ENCODE measurements around the gene COL27A1. TPM values are rescaled to one million over a fixed set of nuclear protein-coding genes. Genes with fewer than 3 reads are reported as not detected.

The COL27A1 gene
- total and polyA plus RNA-seq, 4 donors = 10.9 to 25.6 (median 17.4) TPM

GRCh38 chr9:114177423-114178064 is 22.2 kb downstream of the COL27A1 start:
- ATAC-seq (ENCODE audit: insufficient read depth, low FRiP score) (no peak), DNase-seq (no peak)
- WGBS, 2 donors = 66 to 68% methylated on average over 6 of the region's 6 CpGs
- Histone ChIP-seq H3K36me3 (ENCODE audit: control insufficient read depth in 4 of 4, insufficient read depth in 4 of 4, low read length in 4 of 4) (peaks cover 0 to 19% (median 5%) of the 10 kb centered on the region in 4 donors), H3K27ac (ENCODE audit: low read depth in 1 of 2, low read length in 1 of 2) (no peak overlapping the region), H3K4me3 (no peak overlapping the region), H3K4me1 (ENCODE audit: control insufficient read depth in 5 of 5, insufficient read depth in 5 of 5, low read length in 5 of 5) (peaks cover 2 to 39% (median 25%) of the 10 kb centered on the region in 5 donors), H3K9ac (ENCODE audit: insufficient read depth in 1 of 2, low read length in 2 of 2) (no peak overlapping the region), H3K9me3 (ENCODE audit: control insufficient read depth in 4 of 4, insufficient read depth in 3 of 4, low read length in 3 of 4) (no peaks in the 10 kb centered on the region), H3K27me3 (ENCODE audit: control insufficient read depth in 3 of 3, insufficient read depth in 3 of 3, low read length in 2 of 3) (no peaks in the 10 kb centered on the region)
- TF ChIP-seq, protein P1, sequence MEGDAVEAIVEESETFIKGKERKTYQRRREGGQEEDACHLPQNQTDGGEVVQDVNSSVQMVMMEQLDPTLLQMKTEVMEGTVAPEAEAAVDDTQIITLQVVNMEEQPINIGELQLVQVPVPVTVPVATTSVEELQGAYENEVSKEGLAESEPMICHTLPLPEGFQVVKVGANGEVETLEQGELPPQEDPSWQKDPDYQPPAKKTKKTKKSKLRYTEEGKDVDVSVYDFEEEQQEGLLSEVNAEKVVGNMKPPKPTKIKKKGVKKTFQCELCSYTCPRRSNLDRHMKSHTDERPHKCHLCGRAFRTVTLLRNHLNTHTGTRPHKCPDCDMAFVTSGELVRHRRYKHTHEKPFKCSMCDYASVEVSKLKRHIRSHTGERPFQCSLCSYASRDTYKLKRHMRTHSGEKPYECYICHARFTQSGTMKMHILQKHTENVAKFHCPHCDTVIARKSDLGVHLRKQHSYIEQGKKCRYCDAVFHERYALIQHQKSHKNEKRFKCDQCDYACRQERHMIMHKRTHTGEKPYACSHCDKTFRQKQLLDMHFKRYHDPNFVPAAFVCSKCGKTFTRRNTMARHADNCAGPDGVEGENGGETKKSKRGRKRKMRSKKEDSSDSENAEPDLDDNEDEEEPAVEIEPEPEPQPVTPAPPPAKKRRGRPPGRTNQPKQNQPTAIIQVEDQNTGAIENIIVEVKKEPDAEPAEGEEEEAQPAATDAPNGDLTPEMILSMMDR (IDR thresholded peaks at IDR 0.05; ENCODE audit: control extremely low read depth, extremely low read depth) = no peak

DNA sequence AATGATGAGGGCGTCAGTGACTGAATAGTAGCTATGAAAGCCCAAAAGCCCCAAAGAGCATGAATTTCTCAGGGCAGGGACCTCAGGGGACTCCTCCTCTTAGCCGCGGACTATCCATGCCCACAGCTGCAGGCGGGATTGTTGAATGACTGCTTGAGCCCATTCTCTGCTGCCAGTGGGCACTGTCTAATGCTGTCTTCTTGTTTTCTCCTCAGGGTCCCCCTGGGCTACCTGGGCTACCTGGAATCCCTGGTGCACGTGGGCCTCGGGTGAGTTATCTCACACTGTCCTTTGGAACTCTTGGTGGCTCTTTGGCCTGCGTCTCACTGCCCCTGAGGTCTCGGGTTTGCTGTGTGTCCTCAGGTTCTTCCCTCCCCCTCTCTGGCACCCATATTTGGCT is 22.7 kb downstream of the COL27A1 start:
- H3K9ac ChIP-seq (ENCODE audit: insufficient read depth in 1 of 2, low read length in 2 of 2) = no peak overlapping the region

DNA sequence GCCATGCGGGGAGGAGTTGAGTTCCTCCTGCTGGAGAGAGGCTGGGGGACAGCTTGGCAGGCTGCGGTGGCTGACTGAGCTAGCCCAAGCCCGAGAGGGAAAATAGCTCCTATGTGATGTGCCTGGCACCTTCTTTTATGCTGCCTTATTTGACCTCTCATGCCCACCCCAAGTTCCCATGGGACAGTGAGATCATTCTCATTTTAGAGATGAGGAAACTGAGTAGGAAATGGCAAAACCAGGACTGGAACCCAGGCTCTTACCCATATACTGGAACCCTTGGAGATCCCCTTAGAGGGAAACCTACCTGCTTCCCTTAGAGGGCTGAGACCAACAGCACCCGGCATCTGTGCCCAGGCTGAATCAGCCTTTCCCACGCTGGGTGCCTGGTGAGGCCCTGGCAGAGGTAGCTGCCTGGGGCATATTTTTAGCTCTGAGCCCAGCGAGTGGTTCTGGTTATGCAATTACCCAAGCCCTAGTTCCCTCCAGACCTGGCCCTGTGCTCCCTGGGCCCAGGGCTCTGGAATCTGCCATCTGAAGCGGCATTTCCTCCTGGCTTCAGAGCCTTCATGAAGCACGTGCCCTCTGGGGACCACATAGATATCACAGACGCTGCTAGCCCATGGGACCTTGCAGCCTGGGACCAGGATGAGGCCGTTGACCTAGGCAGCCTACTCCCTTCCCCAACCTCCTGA is 23.6 kb downstream of the COL27A1 start:
- DNase-seq (no peak), ATAC-seq (ENCODE audit: insufficient read depth, low FRiP score) (no peak)
- Histone ChIP-seq H3K27ac (ENCODE audit: low read depth in 1 of 2, low read length in 1 of 2) (peak overlapping the region in 1 of 2 donors; percentile 58), H3K4me3 (no peak overlapping the region), H3K9ac (ENCODE audit: insufficient read depth in 1 of 2, low read length in 2 of 2) (no peak overlapping the region), H3K27me3 (ENCODE audit: control insufficient read depth in 3 of 3, insufficient read depth in 3 of 3, low read length in 2 of 3) (no peaks in the 10 kb centered on the region), H3K36me3 (ENCODE audit: control insufficient read depth in 4 of 4, insufficient read depth in 4 of 4, low read length in 4 of 4) (peaks cover 0 to 21% (median 8%) of the 10 kb centered on the region in 4 donors), H3K4me1 (ENCODE audit: control insufficient read depth in 5 of 5, insufficient read depth in 5 of 5, low read length in 5 of 5) (peaks cover 2 to 39% (median 26%) of the 10 kb centered on the region in 5 donors), H3K9me3 (ENCODE audit: control insufficient read depth in 4 of 4, insufficient read depth in 3 of 4, low read length in 3 of 4) (no peaks in the 10 kb centered on the region)
- 78 to 80% methylated on average over 10 of the region's 10 CpGs for WGBS, 2 donors
- TF ChIP-seq, protein P1 (IDR thresholded peaks at IDR 0.05; ENCODE audit: control extremely low read depth, extremely low read depth) = no peak

More for the DNA sequence above, 22.7 kb downstream of the COL27A1 start:
- TF ChIP-seq, protein P1 (IDR thresholded peaks at IDR 0.05; ENCODE audit: control extremely low read depth, extremely low read depth) = no peak
- no peak for DNase-seq
- no peaks in the 10 kb centered on the region for H3K9me3 ChIP-seq (ENCODE audit: control insufficient read depth in 4 of 4, insufficient read depth in 3 of 4, low read length in 3 of 4)
- H3K27me3 ChIP-seq (ENCODE audit: control insufficient read depth in 3 of 3, insufficient read depth in 3 of 3, low read length in 2 of 3) = no peaks in the 10 kb centered on the region
- 83 to 85% methylated on average over 8 of the region's 8 CpGs for WGBS, 2 donors
- ATAC-seq (ENCODE audit: insufficient read depth, low FRiP score) = no peak
- H3K36me3 ChIP-seq (ENCODE audit: control insufficient read depth in 4 of 4, insufficient read depth in 4 of 4, low read length in 4 of 4) = peaks cover 0 to 21% (median 6%) of the 10 kb centered on the region in 4 donors
- no peak overlapping the region for H3K4me3 ChIP-seq
- H3K4me1 ChIP-seq (ENCODE audit: control insufficient read depth in 5 of 5, insufficient read depth in 5 of 5, low read length in 5 of 5) = peaks cover 2 to 39% (median 26%) of the 10 kb centered on the region in 5 donors
- peak overlapping the region in 1 of 2 donors; percentile 58 for H3K27ac ChIP-seq (ENCODE audit: low read depth in 1 of 2, low read length in 1 of 2)

Data from lung (tissue), 12 donors.